ENCODE data around the gene SYT2.
"Not testable (repeated sequence)": the region's sequence is repeated elsewhere in the genome, so short reads cannot be mapped to it uniquely, and the experiment has no call there.

The SYT2 gene

DNA sequence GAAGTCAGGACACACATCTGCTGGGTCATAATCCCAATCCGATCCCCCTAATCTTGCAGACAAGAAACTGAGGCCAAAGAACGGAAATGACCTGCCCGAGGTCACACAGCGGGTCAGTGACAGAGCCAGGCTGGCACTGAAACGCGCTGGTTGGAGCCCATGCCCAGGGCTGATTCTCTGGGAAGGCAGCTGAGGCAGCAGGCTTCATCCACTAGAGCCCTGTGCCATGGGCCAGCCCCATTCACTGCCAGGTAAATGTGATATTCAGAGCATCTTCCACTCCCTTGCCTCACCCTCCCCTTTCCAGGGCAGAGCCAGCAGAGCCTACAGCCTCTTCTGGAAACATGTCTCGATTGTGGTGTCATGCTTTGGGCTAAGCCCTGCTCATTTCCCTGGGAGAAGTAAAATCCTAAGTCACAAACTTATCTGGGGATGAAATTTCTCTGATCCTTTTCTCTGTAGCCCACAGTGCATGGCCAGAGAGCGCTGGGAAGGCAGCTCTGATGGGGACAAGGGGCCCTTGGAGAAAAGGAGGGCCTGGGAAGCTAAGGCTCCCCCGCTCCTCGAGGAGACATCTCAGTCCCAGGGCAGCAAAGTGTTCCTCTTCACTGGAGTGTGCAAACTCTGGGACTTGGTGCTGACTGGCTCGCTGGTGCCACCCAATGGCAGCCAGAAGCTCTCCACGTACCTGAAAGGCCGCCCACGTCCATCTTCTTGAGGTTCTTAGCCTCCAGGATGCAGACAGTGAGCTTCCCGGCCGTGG, 110.4 kb downstream of the SYT2 start:
- in situ Hi-C loops (cut with HindIII; ENCODE audit: low sequenced_read_pairs) = no loop called here

DNA sequence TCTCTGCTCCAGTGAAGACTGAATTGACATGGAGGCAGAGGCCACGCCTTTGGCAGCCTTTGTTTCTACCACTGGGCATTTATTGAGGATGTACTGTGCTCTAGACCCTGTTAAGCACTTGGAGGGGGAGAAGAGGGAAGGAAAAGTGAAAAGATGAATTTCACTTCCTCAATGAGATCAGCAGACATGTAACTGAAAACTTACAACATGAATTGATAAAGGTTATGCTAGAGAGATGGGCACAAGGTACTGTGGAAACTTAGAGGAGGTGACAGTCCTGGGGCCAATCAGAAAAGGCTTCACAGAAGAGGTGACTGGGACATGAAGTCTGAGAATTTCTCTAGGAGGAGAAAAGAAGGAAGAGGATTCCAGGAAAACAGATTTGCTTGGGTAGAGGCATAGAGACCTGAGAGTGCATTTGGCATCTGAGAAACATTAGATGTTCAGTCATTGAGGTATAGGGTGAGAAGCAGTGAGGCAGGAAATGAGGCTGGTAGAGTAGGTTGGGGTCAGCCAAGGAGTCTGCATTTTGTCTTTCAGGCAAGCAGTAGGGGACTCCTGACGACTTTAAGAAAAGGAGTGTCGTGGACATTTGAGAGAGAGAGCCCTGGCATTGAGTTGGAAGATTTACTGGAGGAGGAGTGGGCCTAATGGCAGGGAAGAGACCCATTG, 113.0 kb downstream of the SYT2 start:
- in situ Hi-C loops (cut with HindIII; ENCODE audit: low sequenced_read_pairs) = no loop called here

DNA sequence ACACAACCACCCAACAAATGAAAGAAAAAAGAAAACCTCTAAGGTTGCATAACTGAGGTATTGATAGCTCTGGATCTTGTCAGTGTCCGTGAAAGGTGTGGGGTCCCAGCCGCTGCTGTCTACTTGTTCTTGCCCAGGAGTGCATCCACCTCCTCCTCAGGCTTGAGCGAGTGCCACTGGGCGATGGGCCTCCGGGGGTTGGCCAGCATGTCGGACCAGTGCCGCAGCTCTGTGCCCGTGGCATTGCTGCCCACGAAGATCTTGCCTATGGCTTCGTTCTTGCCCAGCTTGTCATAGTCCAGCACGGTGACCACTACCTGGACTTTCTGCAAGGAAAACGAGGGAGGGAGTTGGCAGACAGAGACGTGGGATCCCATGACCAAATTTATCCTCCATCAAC, 113.6 kb downstream of the SYT2 start:
- in situ Hi-C loops (cut with HindIII; ENCODE audit: low sequenced_read_pairs) = no loop called here

DNA sequence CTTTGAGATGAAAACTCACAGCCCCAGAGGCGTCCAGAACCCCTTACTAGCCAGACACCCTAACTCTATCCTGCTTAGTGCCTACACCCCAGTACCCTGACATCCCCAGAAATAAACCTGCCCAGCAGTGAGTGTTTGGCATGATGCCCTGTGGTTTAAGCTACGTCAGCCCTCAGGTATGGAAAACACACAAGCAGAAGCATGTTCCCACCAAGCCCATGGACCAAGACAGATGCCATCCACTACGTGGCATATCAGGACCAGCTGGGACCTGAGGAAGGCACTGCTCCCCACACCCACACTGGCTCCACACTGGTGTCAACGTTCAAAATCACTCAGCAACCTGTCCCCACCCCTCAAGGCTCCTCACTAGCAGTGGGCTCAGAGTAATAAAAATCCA, 116.4 kb downstream of the SYT2 start:
- in situ Hi-C loops (cut with HindIII; ENCODE audit: low sequenced_read_pairs) = no loop called here

DNA sequence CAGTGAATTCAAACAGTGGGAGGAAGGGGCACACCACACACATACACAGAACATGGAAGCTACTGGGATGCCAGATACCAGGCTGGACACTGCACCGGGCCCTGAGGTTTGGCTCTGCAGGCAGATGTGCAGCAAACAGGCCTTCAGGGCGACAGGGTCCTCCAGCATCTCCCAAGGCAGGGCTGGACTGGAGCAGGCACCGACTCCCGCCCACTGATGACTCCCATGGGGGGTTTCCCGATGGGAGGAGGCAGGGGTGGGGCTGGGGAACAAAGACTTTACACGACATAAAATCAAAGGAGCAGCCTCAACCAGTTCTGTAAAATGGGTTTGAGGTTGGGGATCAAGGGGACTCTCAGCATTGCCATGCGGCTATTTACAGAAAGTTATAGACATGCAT, 118.1 kb downstream of the SYT2 start:
- in situ Hi-C loops (cut with HindIII; ENCODE audit: low sequenced_read_pairs) = no loop called here

DNA sequence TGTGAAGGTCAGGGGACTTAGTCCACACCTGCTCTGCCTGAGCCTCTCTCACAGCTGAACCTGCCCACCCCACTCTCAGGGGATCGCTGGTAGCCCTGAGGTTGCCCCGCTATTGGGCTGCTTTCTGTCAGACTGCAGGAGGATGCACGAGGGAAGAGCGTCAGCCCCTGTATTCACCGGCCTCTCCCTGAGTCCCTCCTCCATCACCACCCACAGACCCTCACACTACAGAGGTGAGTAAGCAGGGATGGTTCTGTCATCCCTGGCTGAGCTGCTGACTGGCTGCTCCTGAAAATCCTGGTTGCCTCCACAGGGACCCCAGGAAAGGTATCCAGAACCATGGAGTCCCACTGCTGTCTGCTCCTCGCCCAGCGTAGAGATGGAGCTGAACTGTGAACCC, 118.7 kb downstream of the SYT2 start:
- in situ Hi-C loops (cut with HindIII; ENCODE audit: low sequenced_read_pairs) = no loop called here

DNA sequence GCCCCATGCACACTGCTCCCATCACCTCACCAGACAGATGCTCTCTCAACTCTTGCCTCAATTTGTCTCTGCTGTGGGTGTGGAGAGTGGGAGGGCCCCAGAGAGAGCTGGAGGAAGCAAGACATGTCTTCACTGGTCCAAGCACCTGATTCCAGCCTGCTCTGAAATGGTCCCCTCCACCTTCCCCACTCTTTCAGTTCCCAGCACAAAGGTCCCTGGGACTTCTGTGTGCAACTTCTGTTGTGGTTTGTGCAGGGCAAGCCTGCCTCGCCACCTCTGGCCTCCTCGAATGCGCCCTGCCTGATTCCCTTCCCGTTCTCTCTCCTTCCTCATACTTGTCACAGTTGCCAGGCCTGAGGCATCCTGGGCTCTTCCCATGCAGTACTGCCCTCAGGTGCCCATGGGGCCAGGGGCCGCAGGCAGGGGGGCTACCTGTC, 119.3 kb downstream of the SYT2 start:
- in situ Hi-C loops (cut with HindIII; ENCODE audit: low sequenced_read_pairs) = no loop called here

DNA sequence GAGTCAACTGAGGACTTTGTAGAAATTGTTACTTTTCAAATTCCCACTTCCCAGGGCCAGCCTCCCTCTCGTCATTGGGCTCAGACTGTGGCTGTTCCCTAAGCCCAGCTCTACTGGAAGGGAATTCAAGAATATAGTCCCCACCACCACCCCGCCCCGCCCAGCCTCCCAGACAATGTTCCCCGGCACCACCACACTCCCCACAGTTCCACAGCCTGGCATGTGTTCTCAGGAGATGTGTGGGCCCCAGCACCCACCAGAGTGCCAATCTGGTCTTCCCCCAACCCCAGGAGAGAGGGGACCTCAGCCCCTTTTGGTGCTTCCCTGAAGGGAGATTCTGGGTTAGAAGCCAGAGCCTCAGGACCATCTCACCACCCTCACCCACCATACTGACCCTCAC, 120.1 kb downstream of the SYT2 start:
- in situ Hi-C loops (cut with HindIII; ENCODE audit: low sequenced_read_pairs) = no loop called here

DNA sequence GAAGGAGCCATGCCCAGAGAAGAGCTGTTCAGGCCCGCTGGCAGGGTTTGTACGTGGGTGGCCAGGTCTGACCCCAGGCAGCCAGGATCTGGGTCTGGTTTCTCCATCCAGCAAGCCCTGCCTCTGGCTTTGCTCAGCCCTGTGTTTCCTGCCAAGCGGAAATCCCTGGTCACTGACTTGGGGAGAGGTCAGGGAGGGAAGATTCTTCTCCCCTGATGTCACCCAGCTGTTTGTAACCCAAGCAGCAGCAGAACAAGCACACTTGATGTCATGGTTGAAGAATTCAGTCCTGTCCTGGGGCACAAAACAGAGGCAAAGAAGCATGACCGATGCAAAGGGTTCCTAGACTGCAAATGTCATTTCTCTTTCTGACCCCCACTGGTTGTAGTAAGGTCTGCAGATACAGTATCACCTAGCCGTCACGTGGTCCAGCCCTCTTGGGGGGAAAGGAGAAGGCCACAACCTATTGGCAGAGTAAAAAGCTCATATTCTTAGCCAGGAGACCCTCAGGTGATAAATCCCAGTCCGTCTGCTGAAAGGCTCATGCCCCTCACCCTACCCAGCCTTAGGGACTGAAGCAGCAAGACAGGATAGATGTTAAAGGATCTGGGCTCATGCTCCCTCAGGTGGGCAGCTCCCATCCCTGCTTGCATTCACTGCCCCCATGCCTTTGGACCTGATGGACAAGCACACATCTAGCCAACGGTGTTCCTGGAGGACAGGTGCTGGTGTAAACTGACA, 120.9 kb downstream of the SYT2 start:
- in situ Hi-C loops (cut with HindIII; ENCODE audit: low sequenced_read_pairs) = no loop called here

DNA sequence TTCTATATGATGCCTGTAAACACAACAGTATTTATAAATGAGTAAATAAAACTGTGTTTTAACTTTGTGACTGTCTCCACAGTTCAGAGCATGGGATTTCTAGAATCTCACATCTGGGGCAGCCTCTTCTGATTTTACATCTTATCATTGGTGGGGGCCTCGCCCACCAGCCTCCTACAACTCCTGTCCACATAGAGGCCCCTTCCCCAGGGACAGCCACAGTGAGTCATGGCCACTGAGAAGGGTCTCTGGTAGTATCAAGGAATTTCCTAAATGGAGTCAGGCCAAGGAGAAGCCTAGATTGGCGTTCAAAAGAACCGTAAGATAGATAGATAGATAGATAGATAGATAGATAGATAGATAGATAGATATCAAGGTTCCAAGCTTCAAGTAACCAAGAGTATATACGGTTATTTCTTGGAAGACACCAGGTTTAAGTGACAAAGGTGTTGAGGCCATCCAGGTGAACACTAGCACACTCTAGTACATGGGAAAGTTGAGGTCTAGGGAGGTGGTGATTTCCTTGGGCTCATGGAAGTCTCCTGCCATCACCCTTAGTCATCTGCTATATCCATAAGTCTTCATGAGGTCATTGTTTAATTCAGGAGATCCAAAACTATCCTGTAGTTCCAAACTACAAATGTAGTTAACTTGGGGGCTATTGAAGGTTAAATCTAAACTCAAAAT, 121.6 kb downstream of the SYT2 start:
- in situ Hi-C loops (cut with HindIII; ENCODE audit: low sequenced_read_pairs) = no loop called here

DNA sequence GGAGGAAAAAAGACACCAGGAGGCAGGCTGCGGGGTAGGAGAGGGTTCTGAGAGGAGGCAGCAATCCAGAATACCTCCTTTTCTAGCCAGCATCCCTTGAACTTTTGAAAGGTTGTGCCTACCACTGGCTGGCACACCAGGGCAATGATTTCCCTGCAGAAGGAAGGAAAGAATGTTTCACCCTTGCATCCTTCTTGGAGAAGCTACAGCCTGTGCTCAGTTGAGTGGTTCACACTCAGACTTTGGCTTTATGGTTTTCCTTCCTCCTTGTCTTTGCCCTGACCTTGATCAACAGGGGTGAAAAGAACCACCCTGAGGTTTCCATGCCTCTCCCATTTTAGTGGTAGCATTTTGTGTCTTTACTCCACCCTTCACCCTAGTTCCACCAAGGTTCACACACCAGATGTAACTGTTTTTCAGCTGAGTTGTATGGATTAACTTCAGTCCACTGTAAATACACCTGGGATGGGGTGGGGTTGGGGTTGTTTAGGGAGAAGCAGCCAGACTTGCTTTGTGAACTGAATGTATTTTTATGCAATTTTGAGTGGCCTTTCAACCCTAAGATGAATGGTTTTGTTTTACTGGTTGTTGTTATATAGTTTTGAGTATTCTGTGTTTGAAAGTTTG, 122.3 kb downstream of the SYT2 start:
- in situ Hi-C loops (cut with HindIII; ENCODE audit: low sequenced_read_pairs) = no loop called here

DNA sequence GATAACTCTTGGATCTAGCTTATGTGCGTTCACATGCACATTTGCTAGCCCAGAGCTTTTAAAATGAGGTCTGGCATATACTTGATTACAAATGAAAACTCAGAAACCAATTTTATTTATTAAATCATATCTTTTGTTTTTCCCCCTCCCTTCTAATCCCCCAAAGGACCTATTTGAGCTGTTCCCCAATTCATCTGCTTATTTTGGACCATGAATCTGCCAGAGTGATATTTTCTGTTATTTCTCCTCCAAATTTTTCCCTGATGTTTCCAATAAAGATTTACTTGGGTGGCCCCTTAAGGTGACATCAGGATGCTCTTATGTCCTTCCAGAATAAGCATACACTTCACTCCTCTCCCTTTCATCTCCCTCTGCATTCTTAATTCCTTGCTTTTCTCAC, 123.4 kb downstream of the SYT2 start:
- in situ Hi-C loops (cut with HindIII; ENCODE audit: low sequenced_read_pairs) = no loop called here

DNA sequence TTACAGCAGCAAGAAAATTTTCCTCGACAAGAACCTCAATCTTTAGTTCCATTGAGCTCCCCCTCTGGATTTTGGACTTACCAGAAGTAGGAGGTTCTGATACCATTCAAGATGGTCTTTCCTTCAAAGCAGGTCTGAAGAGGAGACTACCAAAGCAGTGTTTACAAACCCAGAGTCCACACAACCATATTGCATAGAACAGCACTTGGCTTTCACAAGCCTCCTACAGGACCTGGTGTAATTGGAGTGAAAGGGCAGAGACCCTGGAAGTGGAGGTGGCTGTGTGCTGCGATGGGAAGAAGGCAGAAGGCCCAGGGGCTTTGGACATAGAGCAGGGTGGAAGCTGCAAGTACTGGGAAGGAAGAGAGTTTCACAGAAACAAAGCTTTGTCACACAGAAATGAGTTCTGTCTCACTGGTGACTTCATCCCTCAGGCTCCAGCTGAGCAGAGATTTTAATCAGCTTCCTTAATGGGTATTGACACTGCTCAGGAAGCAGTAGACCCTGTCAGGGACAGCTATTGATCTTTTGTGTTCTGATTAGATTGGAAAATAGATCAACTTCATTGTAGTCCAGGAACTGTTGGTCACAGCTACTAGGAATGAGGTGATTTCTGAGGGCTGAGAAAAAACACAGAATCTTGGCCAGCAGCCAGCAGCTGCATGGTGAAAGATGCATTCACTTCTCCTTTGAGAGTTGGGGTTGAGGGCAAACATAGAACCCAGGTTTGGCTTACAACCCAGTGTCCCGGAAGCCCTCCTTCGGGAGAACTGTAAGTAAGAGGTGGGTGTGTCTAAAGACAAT, 124.0 kb downstream of the SYT2 start:
- in situ Hi-C loops (cut with HindIII; ENCODE audit: low sequenced_read_pairs) = no loop called here

DNA sequence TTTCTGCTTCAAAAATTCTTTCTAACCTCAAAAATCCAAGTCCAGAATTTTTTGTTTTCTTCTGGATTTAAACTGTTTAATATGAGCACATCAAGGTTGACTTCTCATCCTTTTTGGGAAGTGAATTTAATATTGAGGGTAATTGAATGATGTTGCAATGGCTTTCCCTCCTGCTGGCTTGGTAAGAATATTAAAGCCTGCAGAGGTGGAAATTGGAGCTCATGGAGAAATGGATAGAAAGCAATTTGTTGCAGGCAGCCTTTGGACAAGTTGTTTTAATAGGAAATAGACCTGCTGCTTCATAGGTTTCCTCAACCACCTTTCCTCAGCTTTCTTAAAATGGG, 124.7 kb downstream of the SYT2 start:
- in situ Hi-C loops (cut with HindIII; ENCODE audit: low sequenced_read_pairs) = no loop called here

DNA sequence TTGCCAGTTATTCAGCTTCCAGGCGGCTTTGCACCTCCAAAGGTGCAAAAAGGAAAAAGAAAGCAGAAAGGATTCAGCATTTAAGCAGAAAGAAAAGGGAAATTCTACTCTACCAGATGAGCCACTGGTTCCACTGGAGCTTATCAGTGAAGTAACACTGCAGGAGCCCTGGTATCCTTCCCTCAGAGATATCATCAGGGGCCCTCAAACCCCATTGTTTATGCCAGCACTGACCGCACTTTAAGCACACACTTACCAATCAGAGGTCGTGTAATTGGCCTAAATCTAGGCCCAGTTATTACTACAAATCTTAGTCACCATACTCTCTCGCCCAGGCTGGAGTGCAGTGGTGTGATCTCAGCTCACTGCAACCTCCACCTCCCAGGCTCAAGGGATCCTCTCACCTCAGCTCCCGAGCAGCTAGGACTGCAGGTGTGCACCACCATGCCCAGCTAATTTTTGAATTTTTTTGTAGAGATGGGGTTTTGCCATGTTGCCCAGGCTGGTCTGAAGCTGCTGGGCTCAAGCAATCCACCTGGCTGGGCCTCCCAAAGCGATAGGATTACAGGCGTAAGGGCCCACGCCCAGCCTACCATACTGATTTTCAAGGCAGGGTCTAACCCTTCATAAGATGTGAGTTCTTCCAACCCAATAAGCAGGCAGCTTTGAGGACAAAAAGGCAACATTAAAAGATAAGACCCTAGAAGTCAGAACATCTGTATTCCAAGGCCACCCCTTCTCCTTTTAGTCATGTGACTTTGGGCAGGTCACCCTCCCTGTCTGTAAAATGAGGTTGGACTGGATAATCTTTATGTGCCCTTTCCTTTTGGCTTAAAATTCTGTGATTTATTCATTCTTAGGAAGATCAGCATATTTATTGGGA, 125.3 kb downstream of the SYT2 start:
- in situ Hi-C loops (cut with HindIII; ENCODE audit: low sequenced_read_pairs) = no loop called here

DNA sequence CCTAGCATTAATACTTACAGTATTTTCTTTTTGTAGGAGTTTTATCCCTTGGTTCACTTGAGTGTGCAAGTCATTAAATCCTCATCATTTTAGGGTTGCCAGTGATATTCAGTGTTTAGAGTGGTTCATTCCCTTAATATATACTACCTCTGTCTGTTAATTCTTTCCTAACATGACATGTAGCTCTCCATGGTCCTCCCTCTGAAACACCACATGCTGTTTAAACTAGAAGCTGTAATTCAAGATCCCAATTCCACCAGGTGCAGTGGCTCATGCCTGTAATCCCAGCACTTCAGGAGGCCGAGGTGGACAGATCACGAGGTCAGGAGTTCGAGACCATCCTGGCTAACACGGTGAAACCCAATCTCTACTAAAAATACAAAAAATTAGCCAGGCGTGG, 127.9 kb downstream of the SYT2 start:
- in situ Hi-C loops (cut with HindIII; ENCODE audit: low sequenced_read_pairs) = not testable (repeated sequence)

DNA sequence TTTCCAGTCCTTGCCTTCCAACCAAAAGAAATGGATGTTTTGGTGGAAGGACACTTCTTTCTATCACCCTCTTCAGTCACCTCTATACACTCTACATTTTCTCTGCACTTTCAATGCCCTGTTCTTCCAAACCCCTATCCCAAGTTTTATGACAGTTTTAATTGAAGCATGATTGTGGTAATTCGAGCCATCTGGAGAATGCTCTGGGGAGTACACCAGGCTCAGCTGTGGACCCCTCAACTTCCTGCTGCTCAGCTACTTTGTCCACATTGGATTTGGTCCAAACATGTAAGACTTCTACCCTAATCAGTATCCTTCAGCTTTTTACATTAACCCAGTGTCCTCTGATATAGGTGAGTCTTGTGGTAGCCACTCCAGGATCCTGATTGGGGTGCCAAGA, 129.6 kb downstream of the SYT2 start:
- in situ Hi-C loops (cut with HindIII; ENCODE audit: low sequenced_read_pairs) = no loop called here

DNA sequence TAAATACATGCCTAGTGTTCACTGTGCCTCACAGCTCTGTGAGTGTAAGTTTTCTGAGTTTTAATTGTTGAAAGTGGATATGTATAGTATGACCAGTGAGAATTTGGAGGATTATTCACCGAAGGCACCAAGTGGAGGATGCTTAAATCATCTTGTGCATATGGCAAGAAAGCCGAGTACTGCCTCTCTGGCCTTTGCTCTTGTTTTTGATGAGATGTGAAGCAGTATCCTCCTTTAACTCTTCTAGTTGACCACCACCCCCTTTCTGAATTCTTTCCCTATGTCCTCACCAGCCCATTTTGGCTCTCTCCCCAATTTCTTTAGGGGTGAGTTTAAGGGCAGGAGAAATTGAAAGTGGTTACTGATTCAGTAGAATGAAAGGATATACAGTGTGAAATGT, 130.4 kb downstream of the SYT2 start:
- in situ Hi-C loops (cut with HindIII; ENCODE audit: low sequenced_read_pairs) = no loop called here

DNA sequence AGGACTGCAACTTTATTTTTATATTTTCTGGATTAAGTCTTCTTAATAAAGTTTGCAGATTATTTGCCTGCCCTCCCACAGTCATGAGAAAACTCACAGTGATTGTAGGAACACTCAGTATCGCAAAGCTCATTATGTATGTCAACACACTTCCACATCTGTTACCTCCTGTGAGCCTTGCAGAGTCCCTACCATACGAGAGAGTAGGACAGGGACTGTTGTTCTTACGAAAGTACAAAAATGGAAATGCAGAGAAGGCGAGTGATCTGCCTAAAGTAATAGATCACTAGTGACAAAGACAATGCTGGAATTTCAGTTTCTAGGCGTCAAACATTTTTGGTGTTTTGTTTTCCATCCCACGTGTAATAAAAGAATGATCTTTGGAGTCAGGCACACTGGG, 131.7 kb downstream of the SYT2 start:
- in situ Hi-C loops (cut with HindIII; ENCODE audit: low sequenced_read_pairs) = no loop called here
